ENCODE measurements around the gene LGALS3BP.
"Not testable (repeated sequence)": the region's sequence is repeated elsewhere in the genome, so short reads cannot be mapped to it uniquely, and the experiment has no call there.

Gene LGALS3BP

DNA sequence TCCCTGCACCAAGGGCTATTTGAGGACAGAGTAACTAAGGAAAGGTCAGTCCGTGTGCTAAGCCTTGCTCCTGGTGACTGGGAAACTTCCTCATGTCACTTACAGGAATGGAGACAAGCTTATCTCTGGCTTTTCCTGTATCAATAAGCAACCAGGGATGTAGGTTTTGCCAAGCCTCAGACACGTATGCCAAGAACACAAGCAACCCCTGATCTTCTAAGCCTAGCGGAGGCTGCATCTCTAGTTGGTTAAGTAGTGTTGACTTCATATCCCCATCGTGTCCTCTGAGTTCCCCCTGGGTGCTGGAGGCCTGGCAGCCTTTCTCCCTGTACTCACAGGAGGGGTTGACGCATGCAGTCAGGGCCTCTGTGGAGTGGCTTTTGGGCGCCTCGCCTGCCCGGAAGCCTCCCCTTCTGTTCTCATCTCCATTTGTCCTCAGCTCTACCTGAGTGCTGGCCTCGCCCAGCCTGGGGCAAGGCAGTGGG is 42.8 kb upstream of the LGALS3BP start:
- peaks cover 14% of the 10 kb centered on the region for H3K4me1 ChIP-seq (ENCODE audit: control insufficient read depth, insufficient read depth, low read length)
- H3K27ac ChIP-seq (ENCODE audit: low read depth, low read length) = no peak overlapping the region
- no peak overlapping the region for H3K9ac ChIP-seq (ENCODE audit: low read length)
- no peaks in the 10 kb centered on the region for H3K36me3 ChIP-seq (ENCODE audit: control insufficient read depth, insufficient read depth, low read length)
- no peaks in the 10 kb centered on the region for H3K9me3 ChIP-seq (ENCODE audit: control insufficient read depth, insufficient read depth, low read depth, low read length)
- no peak overlapping the region for H3K4me3 ChIP-seq (ENCODE audit: low read depth, low read length)
- peaks cover 80% of the 10 kb centered on the region for H3K27me3 ChIP-seq (ENCODE audit: control insufficient read depth, insufficient read depth, low read length)

DNA sequence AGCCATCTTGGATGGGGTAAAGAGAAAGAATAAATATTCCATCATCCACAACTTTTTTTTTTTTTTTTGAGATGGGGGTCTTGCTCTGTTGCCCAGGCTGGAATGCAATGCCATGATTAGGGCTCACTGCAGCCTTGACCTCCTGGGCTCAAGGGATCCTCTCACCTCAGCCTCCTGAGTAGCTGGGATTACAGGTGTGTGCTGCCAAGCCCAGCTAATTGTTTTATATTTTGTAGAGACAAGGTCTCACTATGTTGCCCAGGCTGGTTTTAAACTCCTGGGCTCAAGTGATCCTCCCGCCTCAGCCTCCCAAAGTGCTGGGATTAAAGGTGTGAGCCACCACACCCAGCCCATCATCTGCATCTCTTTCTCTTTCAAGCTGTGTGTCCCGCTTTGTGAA is 42.2 kb upstream of the LGALS3BP start:
- H3K27ac ChIP-seq (ENCODE audit: low read depth, low read length); H3K9me3 ChIP-seq (ENCODE audit: control insufficient read depth, insufficient read depth, low read depth, low read length); H3K36me3 ChIP-seq (ENCODE audit: control insufficient read depth, insufficient read depth, low read length); H3K9ac ChIP-seq (ENCODE audit: low read length); H3K4me3 ChIP-seq (ENCODE audit: low read depth, low read length): not testable (repeated sequence)
- Histone ChIP-seq H3K4me1 (ENCODE audit: control insufficient read depth, insufficient read depth, low read length) (peaks cover 14% of the 10 kb centered on the region), H3K27me3 (ENCODE audit: control insufficient read depth, insufficient read depth, low read length) (peaks cover 73% of the 10 kb centered on the region)

DNA sequence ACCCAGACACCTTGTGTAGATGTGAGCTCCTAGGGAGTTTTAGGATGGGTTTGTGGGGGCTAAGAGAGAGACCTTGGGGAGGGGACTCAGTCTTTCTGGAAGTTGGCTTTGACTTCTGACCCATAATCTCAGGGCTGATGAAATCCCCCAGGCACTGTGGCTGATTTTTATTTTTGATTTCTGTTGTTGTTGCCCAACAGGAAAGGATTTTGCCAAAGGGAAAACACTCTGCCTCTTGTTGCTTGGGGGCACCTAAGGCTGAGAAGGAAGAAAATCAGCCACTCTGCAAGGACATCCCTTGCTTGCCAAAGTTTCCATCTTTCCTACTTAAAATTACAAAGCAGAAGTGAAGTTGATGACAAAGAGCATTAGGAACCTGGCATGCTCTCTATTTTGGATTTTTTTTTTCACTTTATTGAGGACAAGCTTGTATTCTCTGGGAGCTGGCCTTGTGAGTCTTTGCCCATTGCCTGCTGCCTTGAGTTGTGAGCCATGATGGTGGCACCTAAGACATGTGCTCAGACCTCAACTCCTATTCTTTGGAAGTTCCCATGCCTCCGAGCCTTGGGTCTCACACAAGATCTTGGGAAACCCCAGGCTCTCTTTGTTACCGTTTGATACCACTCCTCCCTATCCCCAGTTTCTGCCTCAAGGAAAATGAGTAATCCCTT is 41.0 kb upstream of the LGALS3BP start:
- peaks cover 62% of the 10 kb centered on the region for H3K27me3 ChIP-seq (ENCODE audit: control insufficient read depth, insufficient read depth, low read length)
- H3K9ac ChIP-seq (ENCODE audit: low read length) = no peak overlapping the region

DNA sequence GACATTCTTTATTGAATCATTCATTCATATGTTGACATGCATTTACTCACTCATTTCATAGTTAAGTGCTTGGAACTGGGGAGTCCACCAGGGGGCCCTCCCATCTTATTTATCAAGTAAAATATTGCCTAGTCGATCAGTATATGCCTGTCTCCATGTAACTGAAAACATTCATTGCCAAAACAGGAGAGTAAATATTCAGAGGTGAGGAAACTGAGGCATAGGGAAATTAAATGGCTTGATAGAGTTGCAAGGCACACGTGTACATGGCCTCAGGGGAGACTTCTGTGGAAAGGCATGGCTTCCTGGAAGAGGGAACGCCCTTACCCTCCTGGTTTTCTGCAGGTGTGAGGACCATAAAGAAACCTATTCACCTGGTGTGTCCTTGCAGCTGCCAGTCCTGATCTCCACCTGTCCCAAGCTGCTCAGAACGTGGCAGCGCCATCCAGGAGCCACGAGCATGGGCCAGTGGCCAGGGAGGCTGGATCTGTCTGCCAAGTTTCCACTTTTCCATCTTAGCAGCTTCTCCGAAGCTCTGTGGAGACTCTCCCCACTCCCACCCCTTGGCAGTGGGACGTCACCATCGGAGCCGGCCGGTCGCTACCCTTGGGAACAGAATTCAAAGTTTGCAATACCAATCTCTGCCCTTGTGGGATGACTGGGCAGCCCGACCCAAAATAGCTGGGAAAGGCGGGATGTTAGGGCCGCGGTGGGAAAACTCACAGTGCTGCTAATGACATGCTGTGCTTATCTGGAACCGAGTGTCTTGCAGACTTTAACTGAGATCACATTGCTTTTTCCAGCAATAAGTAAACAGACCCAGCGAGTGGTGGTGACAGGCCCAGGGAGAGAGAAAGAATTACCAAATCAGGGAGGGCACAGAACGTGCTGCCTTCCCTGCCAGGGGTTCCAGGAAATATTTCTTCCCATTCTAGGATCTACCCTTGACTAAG is 40.2 kb upstream of the LGALS3BP start:
- Histone ChIP-seq H3K4me3 (ENCODE audit: low read depth, low read length) (no peak overlapping the region), H3K4me1 (ENCODE audit: control insufficient read depth, insufficient read depth, low read length) (peaks cover 11% of the 10 kb centered on the region), H3K9ac (ENCODE audit: low read length) (no peak overlapping the region), H3K36me3 (ENCODE audit: control insufficient read depth, insufficient read depth, low read length) (no peaks in the 10 kb centered on the region), H3K27me3 (ENCODE audit: control insufficient read depth, insufficient read depth, low read length) (peaks cover 53% of the 10 kb centered on the region), H3K9me3 (ENCODE audit: control insufficient read depth, insufficient read depth, low read depth, low read length) (peaks cover 10% of the 10 kb centered on the region; the same call in 1 of the 2 replicates), H3K27ac (ENCODE audit: low read depth, low read length) (no peak overlapping the region)

More for the DNA sequence above, 41.0 kb upstream of the LGALS3BP start:
- Histone ChIP-seq H3K4me3 (ENCODE audit: low read depth, low read length) (no peak overlapping the region), H3K4me1 (ENCODE audit: control insufficient read depth, insufficient read depth, low read length) (peaks cover 14% of the 10 kb centered on the region), H3K9me3 (ENCODE audit: control insufficient read depth, insufficient read depth, low read depth, low read length) (peaks cover 5% of the 10 kb centered on the region; the same call in 1 of the 2 replicates), H3K36me3 (ENCODE audit: control insufficient read depth, insufficient read depth, low read length) (no peaks in the 10 kb centered on the region), H3K27ac (ENCODE audit: low read depth, low read length) (no peak overlapping the region)

DNA sequence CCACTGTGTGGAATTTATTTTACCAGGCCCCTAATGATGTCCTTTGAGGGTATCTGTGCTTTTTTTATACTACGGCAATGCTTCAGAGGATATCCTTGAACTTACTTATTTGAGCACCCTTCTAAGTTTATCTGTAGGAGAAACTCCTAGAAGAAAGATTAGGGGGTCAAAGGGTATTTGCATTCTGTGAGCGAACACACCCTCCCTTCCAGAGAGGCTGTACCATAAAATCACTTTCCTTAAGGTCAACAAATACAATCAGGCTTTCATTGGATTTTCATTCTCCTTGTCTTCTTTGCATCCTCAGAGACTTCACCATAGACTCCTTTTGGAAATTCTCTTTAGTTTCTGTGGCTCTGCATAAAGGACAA is 39.5 kb upstream of the LGALS3BP start:
- no peak overlapping the region for H3K9ac ChIP-seq (ENCODE audit: low read length)
- no peaks in the 10 kb centered on the region for H3K36me3 ChIP-seq (ENCODE audit: control insufficient read depth, insufficient read depth, low read length)
- H3K27ac ChIP-seq (ENCODE audit: low read depth, low read length) = no peak overlapping the region
- H3K9me3 ChIP-seq (ENCODE audit: control insufficient read depth, insufficient read depth, low read depth, low read length) = peaks cover 17% of the 10 kb centered on the region
- H3K4me3 ChIP-seq (ENCODE audit: low read depth, low read length) = no peak overlapping the region
- peaks cover 47% of the 10 kb centered on the region for H3K27me3 ChIP-seq (ENCODE audit: control insufficient read depth, insufficient read depth, low read length)
- H3K4me1 ChIP-seq (ENCODE audit: control insufficient read depth, insufficient read depth, low read length) = peaks cover 6% of the 10 kb centered on the region; the same call in 1 of the 2 replicates

DNA sequence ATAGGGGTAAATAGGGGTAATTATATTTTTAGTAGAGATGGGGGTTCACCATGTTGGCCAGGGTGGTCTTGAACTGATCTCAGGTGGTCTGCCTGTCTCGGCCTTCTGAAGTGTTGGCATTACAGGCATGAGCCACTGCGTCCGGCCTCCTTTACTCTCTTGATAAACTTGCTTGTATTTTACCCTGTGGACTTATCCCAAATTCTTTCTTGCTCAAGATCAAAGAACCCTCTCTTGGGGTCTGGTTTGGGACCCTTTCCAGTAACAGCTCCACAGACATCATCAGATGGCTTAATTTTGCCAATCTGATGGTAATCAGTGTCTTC is 38.6 kb upstream of the LGALS3BP start:
- Histone ChIP-seq H3K4me1 (ENCODE audit: control insufficient read depth, insufficient read depth, low read length) (peaks cover 3% of the 10 kb centered on the region; the same call in 1 of the 2 replicates), H3K4me3 (ENCODE audit: low read depth, low read length) (no peak overlapping the region), H3K27ac (ENCODE audit: low read depth, low read length) (no peak overlapping the region), H3K9ac (ENCODE audit: low read length) (no peak overlapping the region), H3K9me3 (ENCODE audit: control insufficient read depth, insufficient read depth, low read depth, low read length) (peaks cover 25% of the 10 kb centered on the region), H3K27me3 (ENCODE audit: control insufficient read depth, insufficient read depth, low read length) (peaks cover 37% of the 10 kb centered on the region), H3K36me3 (ENCODE audit: control insufficient read depth, insufficient read depth, low read length) (no peaks in the 10 kb centered on the region)

DNA sequence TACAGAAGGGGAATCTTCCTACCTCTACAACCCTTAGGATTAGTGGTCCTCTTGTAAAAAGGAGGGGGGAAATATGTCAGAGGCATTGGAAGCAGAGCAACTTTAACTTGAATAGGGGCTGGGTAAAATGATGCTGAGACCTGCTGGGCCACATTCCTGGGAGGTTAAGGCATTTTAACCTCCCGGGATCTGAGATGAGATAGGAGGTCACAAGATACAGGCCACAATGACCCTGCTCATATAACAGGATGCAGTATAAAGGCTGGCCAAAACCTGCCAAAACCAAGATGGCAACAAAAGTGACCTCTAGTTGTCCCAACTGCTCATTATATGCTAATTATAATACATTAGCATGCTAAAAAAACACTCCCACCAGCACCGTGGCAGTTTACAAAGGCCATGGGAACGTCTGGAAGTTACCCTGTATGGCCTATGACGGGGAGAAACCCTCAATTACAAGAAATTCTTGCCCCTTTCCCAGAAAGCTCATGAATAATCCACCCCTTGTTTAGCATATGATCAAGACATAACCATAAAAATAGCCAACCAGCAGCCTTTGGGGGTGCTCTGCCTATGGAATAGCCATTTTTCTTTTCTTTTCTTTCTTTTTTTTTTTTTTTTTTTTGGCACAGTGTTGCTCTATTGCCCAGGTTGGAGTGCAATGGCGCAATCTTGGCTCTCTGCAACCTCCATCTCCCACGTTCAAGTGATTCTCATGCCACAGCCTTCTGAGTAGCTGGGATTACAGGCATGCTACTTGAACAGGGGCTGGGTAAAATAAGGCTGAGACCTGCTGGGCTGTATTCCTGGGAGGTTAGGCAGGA is 38.0 kb upstream of the LGALS3BP start:
- Histone ChIP-seq H3K4me3 (ENCODE audit: low read depth, low read length) (no peak overlapping the region), H3K27me3 (ENCODE audit: control insufficient read depth, insufficient read depth, low read length) (peaks cover 32% of the 10 kb centered on the region), H3K36me3 (ENCODE audit: control insufficient read depth, insufficient read depth, low read length) (no peaks in the 10 kb centered on the region), H3K4me1 (ENCODE audit: control insufficient read depth, insufficient read depth, low read length) (no peaks in the 10 kb centered on the region), H3K27ac (ENCODE audit: low read depth, low read length) (no peak overlapping the region), H3K9me3 (ENCODE audit: control insufficient read depth, insufficient read depth, low read depth, low read length) (peaks cover 31% of the 10 kb centered on the region), H3K9ac (ENCODE audit: low read length) (no peak overlapping the region)

DNA sequence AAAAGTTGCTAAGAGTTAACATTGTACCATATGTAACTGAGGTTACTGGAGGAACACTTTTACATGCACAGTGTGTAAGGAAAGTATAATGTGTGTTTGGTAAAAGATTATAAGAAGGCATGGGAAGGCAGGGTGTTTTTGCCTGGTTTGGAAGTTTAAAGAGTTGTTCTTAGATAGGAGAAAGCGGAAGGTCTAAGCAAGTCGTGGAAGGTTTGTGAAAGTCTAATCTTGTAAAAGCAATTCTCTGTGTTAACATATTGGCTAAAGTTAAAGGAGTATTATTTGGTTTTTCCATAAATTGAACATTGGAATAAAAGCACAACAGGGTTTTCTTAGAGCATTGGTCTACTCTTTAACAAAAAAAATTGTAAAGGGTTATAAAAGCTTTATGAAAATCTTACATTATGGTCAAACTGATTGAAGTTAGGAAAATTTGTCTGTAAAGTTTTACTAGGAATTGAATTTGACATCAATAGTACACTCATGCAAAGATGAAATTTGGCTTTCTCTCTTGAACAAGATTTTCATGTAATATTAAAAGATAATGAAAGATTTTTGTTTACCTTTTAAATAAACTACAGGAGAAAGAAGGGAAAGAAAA is 34.5 kb upstream of the LGALS3BP start:
- Histone ChIP-seq H3K9me3 (ENCODE audit: control insufficient read depth, insufficient read depth, low read depth, low read length) (peaks cover 41% of the 10 kb centered on the region), H3K4me1 (ENCODE audit: control insufficient read depth, insufficient read depth, low read length) (peaks cover 5% of the 10 kb centered on the region), H3K36me3 (ENCODE audit: control insufficient read depth, insufficient read depth, low read length) (no peaks in the 10 kb centered on the region), H3K27ac (ENCODE audit: low read depth, low read length) (no peak overlapping the region), H3K9ac (ENCODE audit: low read length) (no peak overlapping the region), H3K27me3 (ENCODE audit: control insufficient read depth, insufficient read depth, low read length) (no peaks in the 10 kb centered on the region), H3K4me3 (ENCODE audit: low read depth, low read length) (no peak overlapping the region)

DNA sequence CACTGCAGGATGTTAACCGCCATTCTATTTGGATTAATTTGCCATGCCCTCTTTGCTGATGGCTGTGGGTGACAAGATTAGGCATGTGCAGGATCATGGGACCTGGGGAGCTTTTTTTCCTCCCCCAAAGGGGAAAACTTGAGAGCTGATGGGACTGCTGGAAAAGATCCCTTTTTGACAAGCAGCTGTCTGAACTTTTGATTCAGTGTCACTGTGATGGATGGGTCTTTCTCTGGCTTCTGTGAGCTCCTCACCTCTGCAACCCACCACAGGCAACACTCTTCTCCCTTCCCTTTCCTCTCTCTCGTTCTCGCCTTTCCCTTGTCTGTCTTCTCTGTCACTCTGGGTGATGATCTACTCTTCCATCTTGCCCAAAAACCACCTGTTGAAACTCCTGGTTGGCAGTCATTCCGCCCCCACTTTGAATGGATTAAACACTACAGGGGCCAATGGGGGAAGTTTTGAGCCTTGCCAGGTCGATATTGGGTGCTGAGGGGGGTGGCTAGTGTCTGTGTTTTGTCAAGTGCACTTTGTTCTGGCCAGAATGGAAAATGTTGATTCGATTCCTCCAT is 32.9 kb upstream of the LGALS3BP start:
- Histone ChIP-seq H3K36me3 (ENCODE audit: control insufficient read depth, insufficient read depth, low read length) (peaks cover 3% of the 10 kb centered on the region; the same call in 1 of the 2 replicates), H3K4me1 (ENCODE audit: control insufficient read depth, insufficient read depth, low read length) (peaks cover 14% of the 10 kb centered on the region), H3K9me3 (ENCODE audit: control insufficient read depth, insufficient read depth, low read depth, low read length) (peaks cover 41% of the 10 kb centered on the region), H3K27ac (ENCODE audit: low read depth, low read length) (no peak overlapping the region), H3K4me3 (ENCODE audit: low read depth, low read length) (no peak overlapping the region), H3K27me3 (ENCODE audit: control insufficient read depth, insufficient read depth, low read length) (peaks cover 15% of the 10 kb centered on the region), H3K9ac (ENCODE audit: low read length) (no peak overlapping the region)

GRCh38 chr17:79011451-79012147 is 31.9 kb upstream of the LGALS3BP start:
- Histone ChIP-seq H3K4me1 (ENCODE audit: control insufficient read depth, insufficient read depth, low read length) (peaks cover 14% of the 10 kb centered on the region), H3K36me3 (ENCODE audit: control insufficient read depth, insufficient read depth, low read length) (peaks cover 5% of the 10 kb centered on the region; the same call in 1 of the 2 replicates), H3K4me3 (ENCODE audit: low read depth, low read length) (no peak overlapping the region), H3K27me3 (ENCODE audit: control insufficient read depth, insufficient read depth, low read length) (peaks cover 26% of the 10 kb centered on the region), H3K27ac (ENCODE audit: low read depth, low read length) (no peak overlapping the region), H3K9ac (ENCODE audit: low read length) (no peak overlapping the region), H3K9me3 (ENCODE audit: control insufficient read depth, insufficient read depth, low read depth, low read length) (peaks cover 41% of the 10 kb centered on the region)
